SJSA1 (cell line): ENCODE data around the gene CHAD. TPM values are rescaled to one million over a fixed set of nuclear protein-coding genes. Genes with fewer than 3 reads are reported as not detected.
"Not testable (repeated sequence)": the region's sequence is repeated elsewhere in the genome, so short reads cannot be mapped to it uniquely, and the experiment has no call there.

Source experiments
- DNase-seq, 2 experiments: peaks; one replicate each; pipeline ENCODE4 v3.0.0-alpha.2; 2015 to 2020; ENCODE audit warnings: low spot score in 2 of 2, low read depth in 1 of 2
- H3K27ac ChIP-seq: fragments of 250-450 bp; sonication (Bioruptor Pico); 2 replicates; pipeline ENCODE4 v1.5.1; 2020; ENCODE audit warnings: mild to moderate bottlenecking, moderate library complexity
- H3K27me3 ChIP-seq: fragments of 250-450 bp; sonication (Bioruptor Pico); replicated peaks from 2 replicates; pipeline ENCODE4 v1.5.1; 2020; ENCODE audit warnings: mild to moderate bottlenecking, moderate library complexity
- H3K36me3 ChIP-seq: fragments of 250-450 bp; sonication (Bioruptor Pico); 2 replicates; pipeline ENCODE4 v1.5.1; 2020; ENCODE audit warnings: mild to moderate bottlenecking
- H3K4me1 ChIP-seq: fragments of 250-450 bp; sonication (Bioruptor Pico); replicated peaks from 2 replicates; pipeline ENCODE4 v1.6.1; 2021; ENCODE audit warnings: mild to moderate bottlenecking
- H3K4me3 ChIP-seq: fragments of 250-450 bp; sonication (Bioruptor Pico); 2 replicates; pipeline ENCODE4 v1.5.1; 2020; ENCODE audit warnings: mild to moderate bottlenecking
- H3K9me3 ChIP-seq: fragments of 250-450 bp; sonication (Bioruptor Pico); replicated peaks from 2 replicates; pipeline ENCODE4 v1.5.1; 2020; ENCODE audit warnings: mild to moderate bottlenecking
- total RNA-seq: library from RNA; depleted of rRNA; stranded (reverse); fragments of >200 nt; shearing (Covaris generic); gene quantifications from 2 replicates; pipeline ENCODE4 v1.2.3, GENCODE V29; 2014

CHAD gene
- total RNA-seq, 1 experiment from 2014 or later = not detected

GRCh38 chr17:50432125-50432762 lies 36.4 kb downstream of the CHAD start:
- H3K4me3 ChIP-seq = no peak overlapping the region
- H3K36me3 ChIP-seq = no peaks in the 10 kb centered on the region
- no peaks in the 10 kb centered on the region for H3K9me3 ChIP-seq
- no peak for DNase-seq
- peaks cover 4% of the 10 kb centered on the region for H3K4me1 ChIP-seq
- H3K27ac ChIP-seq = no peak overlapping the region
- no peaks in the 10 kb centered on the region for H3K27me3 ChIP-seq

- Histone ChIP-seq H3K4me3 (no peak overlapping the region), H3K4me1 (peaks cover 13% of the 10 kb centered on the region), H3K9me3 (no peaks in the 10 kb centered on the region), H3K27me3 (no peaks in the 10 kb centered on the region), H3K36me3 (no peaks in the 10 kb centered on the region), H3K27ac (no peak overlapping the region)
- no peak for DNase-seq
These were observed 37.7 kb downstream of the CHAD start for GRCh38 chr17:50430821-50431618.

DNA sequence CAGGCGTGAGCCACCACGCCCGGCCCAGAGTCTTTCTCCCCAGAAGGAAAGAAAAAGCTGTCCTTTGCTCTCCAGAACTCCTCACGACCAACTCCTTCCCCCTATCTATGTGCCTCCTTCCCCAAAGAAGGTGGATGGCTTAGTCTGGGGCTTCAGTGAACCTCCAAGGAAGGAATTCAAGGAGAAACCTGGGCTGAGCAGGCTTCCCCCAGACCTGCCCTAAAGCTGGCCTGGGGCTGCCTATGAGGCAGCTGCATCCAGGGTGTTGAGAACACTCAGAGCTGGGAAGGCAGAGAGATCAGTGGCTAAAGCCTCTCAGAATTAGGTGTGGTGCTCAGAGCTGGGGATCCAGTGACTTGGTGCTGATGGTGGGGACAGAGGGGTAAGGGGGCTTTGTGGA lies 38.9 kb downstream of the CHAD start:
- Histone ChIP-seq H3K4me1 (peaks cover 23% of the 10 kb centered on the region), H3K27ac (no peak overlapping the region), H3K9me3 (no peaks in the 10 kb centered on the region), H3K36me3 (no peaks in the 10 kb centered on the region), H3K4me3 (no peak overlapping the region), H3K27me3 (no peaks in the 10 kb centered on the region)
- no peak for DNase-seq

DNA sequence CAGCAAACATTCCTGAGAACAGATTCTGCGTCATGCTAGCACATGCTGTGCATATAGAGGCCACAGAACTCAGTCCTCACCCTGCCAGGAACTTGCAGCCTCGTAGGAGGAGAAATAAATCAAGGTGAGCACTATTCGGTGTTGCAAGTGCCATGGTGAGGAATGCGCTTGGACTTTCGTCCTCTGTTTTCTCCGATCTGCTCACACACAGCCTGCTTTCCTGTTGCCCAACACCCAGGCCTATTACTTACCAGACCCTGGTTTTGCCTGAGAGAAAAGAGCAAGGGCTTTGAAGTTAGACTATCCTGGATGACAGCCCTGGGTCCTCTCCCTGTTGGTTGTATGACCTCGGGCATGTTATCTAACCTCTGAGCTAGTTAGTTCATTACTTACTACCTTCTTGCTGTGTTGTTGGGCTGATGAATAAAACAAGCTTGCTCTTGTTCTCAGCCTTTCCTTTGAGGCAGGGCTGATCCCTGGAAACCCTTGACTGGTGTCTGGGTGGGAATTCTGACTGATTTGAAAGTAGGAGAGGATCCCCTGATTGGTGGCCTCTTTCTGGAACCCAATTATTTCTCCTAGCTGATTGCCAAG lies 39.8 kb downstream of the CHAD start:
- Histone ChIP-seq H3K9me3 (no peaks in the 10 kb centered on the region), H3K36me3 (no peaks in the 10 kb centered on the region), H3K27me3 (no peaks in the 10 kb centered on the region), H3K4me1 (peaks cover 31% of the 10 kb centered on the region), H3K27ac (no peak overlapping the region), H3K4me3 (no peak overlapping the region)
- no peak for DNase-seq

- not testable (repeated sequence) for H3K27me3 ChIP-seq, H3K36me3 ChIP-seq, DNase-seq, H3K27ac ChIP-seq, H3K4me3 ChIP-seq, H3K9me3 ChIP-seq
- H3K4me1 ChIP-seq = peaks cover 37% of the 10 kb centered on the region
These were observed 40.6 kb downstream of the CHAD start for GRCh38 chr17:50428126-50428525.

GRCh38 chr17:50426814-50427787 lies 41.6 kb downstream of the CHAD start:
- Histone ChIP-seq H3K27me3 (no peaks in the 10 kb centered on the region), H3K36me3 (no peaks in the 10 kb centered on the region), H3K27ac (no peak overlapping the region), H3K9me3 (no peaks in the 10 kb centered on the region), H3K4me3 (peak overlapping the region; percentile 52), H3K4me1 (peaks cover 37% of the 10 kb centered on the region)
- peak; percentile 37 to 49 for DNase-seq

DNA sequence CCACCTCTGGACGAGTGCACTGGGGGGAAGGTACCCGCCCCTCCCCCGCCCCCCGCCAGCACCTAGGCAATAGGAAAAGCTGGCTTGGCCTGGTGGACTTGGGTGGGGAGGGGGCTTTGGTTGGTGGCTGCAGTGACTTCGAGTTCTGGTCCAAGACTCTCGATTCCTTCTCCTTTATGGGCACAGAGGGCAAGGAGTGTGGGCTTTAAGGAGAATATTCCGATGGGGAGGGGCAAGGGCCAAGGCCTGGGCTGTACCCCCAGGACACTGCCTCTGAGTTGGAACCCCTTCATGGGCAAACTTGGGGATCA lies 42.3 kb downstream of the CHAD start:
- Histone ChIP-seq H3K9me3 (no peaks in the 10 kb centered on the region), H3K27me3 (no peaks in the 10 kb centered on the region), H3K27ac (no peak overlapping the region), H3K36me3 (no peaks in the 10 kb centered on the region), H3K4me3 (peak overlapping the region; percentile 52), H3K4me1 (peaks cover 37% of the 10 kb centered on the region)
- DNase-seq = no peak

DNA sequence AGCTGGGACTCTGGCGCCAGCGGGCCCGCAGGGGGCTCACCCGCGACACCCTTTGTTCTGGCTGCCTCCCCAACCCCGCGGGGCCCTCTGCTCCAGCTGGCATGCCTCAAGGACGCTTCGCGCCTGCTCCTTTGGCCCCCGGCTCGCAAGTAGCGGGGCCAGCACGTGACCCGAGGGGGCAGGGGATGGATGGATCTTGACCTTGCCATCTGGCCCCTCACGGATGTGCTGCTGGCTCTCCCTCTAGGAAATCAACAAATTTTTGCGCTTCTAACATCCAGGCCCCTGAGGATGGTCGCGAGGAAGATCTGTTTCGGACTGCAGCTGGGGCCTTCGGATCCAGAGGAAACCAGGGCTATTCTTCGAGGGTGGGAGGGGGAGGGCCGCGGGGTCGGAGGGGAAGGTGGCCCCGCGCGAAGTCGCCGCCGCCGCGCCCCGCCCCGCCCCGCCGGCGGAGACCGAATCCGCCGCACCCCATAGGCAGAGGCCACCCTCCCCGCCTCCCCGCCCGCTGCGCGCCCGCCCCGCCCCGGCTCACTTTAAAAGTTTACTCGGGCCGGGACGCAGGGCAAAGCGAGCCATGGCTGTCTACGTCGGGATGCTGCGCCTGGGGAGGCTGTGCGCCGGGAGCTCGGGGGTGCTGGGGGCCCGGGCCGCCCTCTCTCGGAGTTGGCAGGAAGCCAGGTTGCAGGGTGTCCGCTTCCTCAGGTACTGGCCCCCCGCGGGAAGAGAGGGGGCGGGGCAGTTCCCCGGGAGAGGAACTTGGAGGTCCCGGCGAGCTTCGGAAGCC lies 42.8 kb downstream of the CHAD start, which contains the start of gene ACSF2:
Gene ACSF2 (plus strand): TSS at position 537 of the 790 bp plus-strand sequence. CDS start 44 bp downstream, at position 581.
- H3K27me3 ChIP-seq = no peaks in the 10 kb centered on the region
- DNase-seq = peak; percentile 57 to 80
- H3K9me3 ChIP-seq = no peaks in the 10 kb centered on the region
- H3K36me3 ChIP-seq = no peaks in the 10 kb centered on the region
- peaks cover 40% of the 10 kb centered on the region for H3K4me1 ChIP-seq
- H3K4me3 ChIP-seq = peak within 1 kb of the TSS; percentile 52
- peak within 1 kb of the TSS; percentile 56 for H3K27ac ChIP-seq

GRCh38 chr17:50424996-50425681 lies 43.5 kb downstream of the CHAD start:
- Histone ChIP-seq H3K27me3 (no peaks in the 10 kb centered on the region), H3K9me3 (no peaks in the 10 kb centered on the region), H3K4me3 (peak overlapping the region; percentile 52), H3K4me1 (peaks cover 42% of the 10 kb centered on the region), H3K36me3 (no peaks in the 10 kb centered on the region), H3K27ac (peak overlapping the region; percentile 56)
- DNase-seq = no peak

DNA sequence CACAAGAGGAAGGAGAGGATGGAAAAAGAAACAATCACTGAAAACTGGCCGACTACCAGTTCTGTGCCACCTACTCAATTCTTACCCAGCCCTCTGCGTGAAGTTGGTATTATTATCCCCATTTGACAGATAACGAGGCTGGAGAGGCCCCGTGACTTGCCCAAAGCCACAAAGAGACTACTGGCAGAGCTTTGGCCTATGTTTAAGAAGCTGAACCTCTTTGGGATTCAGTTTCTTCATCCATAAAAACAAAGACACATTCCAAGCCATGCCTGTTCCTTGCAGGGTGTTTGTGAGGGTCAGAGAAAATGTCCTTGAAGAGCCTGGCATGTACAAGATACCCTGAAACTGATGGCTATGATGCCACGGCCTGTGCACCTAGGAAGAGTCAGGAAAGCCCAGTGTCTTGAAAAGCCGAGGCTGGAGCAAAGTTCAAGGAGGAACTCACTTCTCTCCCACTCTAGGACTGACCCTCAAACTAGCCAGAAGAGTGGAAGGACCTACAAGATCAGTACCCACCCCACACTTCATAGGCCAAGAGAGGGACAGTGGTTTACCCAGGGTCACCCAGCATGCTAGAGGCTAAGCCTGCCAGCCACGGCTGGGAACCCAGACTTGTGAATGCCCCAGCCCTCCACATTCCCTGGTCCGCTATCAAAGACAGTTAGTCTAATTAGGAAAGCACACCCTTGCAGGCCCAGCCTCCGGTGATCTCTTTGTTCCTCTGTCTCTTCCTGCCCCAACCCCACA lies 44.3 kb downstream of the CHAD start:
- Histone ChIP-seq H3K4me3 (no peak overlapping the region), H3K27ac (no peak overlapping the region)

DNA sequence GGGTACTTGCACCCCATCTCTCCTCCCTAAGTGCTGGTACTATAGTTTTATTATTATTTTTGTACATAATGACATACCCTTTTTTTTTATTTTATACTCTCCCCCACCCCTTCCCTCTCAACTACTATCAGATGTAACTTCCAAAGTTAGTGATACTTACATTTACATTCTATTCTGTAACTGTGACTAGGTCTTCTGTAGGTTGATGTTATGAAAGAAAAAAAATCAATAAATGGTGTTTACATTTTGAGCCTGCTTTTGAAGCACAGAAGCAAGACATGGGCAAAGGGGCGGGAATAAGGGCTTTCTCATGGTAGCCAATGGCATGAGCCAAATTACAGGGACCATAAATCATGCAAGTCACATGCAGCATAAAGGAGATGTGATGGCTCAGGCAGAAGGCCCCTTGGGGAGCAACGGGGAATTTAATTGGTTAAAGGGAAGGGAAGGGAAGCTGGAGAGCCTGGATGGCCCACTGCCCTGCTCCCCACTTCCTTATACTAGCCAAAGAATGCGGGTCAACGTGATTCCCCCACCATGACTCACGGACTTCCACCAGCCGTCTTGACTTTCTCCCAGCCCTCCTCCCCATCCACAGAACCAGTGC lies 45.0 kb downstream of the CHAD start:
- peak; percentile 75 to 85 for DNase-seq
- Histone ChIP-seq H3K4me3 (no peak overlapping the region), H3K27ac (no peak overlapping the region)

More for the DNA sequence above, 44.3 kb downstream of the CHAD start:
- H3K36me3 ChIP-seq = no peaks in the 10 kb centered on the region
- H3K27me3 ChIP-seq = no peaks in the 10 kb centered on the region
- DNase-seq = no peak
- no peaks in the 10 kb centered on the region for H3K9me3 ChIP-seq
- peaks cover 42% of the 10 kb centered on the region for H3K4me1 ChIP-seq

More for the DNA sequence above, 45.0 kb downstream of the CHAD start:
- H3K27me3 ChIP-seq = no peaks in the 10 kb centered on the region
- no peaks in the 10 kb centered on the region for H3K36me3 ChIP-seq
- H3K9me3 ChIP-seq = no peaks in the 10 kb centered on the region
- peaks cover 42% of the 10 kb centered on the region for H3K4me1 ChIP-seq
